GM12873 (cell line): ENCODE data around the gene SKA1.

Experiments
- CTCF ChIP-seq: IDR thresholded peaks from 2 replicates; pipeline ENCODE4 v1.5.1; 2012; ENCODE audit warnings: low read depth, mild to moderate bottlenecking, moderate library complexity, low read length, control low read depth; ENCODE audit not compliant: insufficient read depth; ENCODE audit errors: missing control alignments

The SKA1 gene

GRCh38 chr18:50424877-50425690 lies 50.2 kb downstream of the SKA1 start:
- no peak for TF ChIP-seq CTCF

DNA sequence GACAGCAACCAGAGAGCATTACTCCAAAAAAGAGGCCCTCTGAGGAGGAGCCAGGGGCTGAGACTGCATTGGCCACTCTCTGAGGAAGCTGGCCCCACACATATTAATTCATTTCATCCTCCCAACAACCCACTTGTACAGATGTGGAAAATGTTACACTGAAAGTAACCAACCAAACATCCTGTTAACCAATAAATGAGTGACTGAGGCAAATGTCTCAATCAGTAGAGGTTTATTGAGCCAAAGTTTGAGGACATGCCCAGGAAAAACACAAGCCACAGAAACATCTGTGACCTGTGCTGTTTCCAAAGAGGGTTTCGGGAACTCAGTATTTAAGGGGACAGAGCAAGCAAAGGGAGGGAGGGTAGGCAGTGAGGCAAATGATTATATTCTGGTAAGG lies 53.0 kb downstream of the SKA1 start:
- no peak for TF ChIP-seq CTCF

- TF ChIP-seq CTCF: no peak
Observed at GRCh38 chr18:50428531-50429206, 53.8 kb downstream of the SKA1 start.

DNA sequence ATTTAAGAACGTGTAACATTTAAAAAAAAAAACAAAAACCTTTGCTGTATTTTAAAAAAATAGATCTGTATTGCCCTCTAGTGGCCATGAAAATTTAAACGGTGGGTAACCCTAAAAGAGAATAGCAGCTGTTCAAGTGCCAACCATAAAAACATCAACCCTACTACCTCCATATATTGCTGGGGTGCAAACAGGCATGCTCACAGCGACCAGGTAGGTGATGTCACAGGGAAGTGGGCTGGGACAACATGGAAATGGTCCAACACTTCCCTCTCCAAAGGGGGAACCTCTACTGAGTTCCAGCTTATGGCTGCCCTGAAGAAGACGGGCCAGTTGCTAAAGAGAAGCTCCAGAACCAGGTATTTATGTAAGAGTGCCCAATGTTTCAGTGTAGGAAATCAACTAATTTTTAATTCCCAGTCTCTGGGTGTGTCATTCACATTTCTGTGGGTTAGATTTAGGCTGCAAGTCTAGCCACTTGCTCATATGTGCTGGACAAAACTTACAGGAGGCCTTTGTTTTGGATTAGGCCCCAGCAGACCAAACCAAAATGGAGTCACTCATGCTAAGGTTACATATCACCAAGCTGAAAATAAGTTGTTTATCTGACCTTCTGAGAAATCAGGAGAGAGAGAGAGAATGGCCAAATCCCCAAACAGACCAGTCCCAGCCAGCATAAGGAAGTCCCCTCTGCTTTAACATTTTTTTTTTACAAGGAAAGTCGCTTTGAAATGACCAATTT lies 54.5 kb downstream of the SKA1 start:
- TF ChIP-seq CTCF: peak; percentile 31

GRCh38 chr18:50432915-50433314 lies 58.1 kb downstream of the SKA1 start:
- no peak for TF ChIP-seq CTCF

DNA sequence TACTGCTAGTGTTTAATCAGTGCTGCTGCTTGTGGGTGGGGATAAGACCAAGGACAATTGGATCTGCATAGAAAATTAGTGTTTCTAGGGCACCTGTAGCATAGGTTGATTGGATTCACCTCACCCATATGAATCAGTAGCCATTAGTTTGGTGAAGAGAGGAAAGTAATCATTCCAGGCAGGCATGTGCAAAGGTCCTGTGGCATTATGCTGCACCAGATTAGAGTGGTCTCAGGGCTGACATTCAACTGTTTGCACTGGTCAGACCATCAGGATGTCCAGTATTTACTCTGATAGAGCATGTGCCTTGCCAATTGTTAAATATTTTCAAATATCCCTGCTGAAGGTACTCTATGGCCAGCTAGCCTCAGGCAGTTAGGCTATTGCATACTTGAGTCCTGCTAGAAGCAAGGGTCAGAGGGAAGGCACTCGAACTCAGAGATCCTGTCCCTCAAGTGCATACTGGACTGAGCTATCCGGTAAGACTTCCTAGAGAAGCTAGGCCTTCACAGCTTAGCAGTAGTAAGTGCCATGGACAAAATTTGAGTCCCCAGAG lies 64.7 kb downstream of the SKA1 start:
- TF ChIP-seq CTCF: no peak

- no peak for TF ChIP-seq CTCF
Observed at GRCh38 chr18:50441016-50441415, 66.2 kb downstream of the SKA1 start.
